ENCODE measurements around the gene DUOX1.

DNA sequence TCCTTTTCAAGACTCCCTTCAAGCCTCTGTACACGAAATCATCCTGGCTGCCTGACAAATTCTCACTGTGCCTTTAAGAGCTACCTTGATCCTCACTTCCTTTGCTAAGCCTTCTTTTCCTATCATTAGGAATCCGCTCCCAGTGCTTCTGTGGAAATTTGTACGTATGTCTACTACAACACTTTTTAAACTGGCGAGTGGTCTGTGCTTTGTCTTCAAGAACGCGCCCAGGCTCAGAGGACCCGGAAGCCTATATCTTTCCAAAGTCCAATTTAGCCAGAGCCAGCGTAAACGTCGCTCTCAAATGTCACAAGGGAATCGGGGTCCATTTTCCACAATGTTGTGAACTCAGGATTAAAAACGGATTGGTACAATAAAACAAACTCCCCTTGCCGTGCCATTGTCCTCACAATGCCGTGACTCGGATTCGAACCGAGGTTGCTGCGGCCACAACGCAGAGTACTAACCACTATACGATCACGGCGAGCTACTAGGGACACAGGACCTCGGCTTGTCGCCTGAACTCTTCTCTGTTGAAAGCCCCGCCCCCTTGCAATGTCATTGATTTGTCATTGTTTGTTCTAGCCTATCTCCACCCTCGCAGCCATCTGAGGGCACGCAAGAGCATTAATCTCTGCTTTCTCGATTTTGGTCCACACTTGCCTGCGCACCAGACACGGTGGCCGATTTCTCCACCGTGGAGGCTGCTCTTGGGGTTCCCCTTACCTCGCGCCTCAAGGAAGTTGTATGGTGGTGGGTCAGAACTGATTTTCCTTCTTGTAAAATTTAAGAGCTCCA is 70.4 kb downstream of the DUOX1 start:
- TF ChIP-seq CTCF (IDR thresholded peaks at IDR 0.05) (no peak), POLR2A (IDR thresholded peaks at IDR 0.05) (peak; percentile 89)
